HL-60 (cell line): ENCODE results near the gene ZDHHC4.
"Not testable (repeated sequence)": the region's sequence is repeated elsewhere in the genome, so short reads cannot be mapped to it uniquely, and the experiment has no call there.

Source experiments
- DNase-seq, 2 experiments: peaks; one replicate each; pipeline ENCODE4 v3.0.0-alpha.2; 2010 to 2020; ENCODE audit warnings: low read depth in 1 of 2, low spot score in 1 of 2
- H3K27ac ChIP-seq: fragments of 250-450 bp; sonication (Bioruptor Pico); replicated peaks from 2 replicates; pipeline ENCODE4 v1.5.1; 2020; ENCODE audit warnings: mild to moderate bottlenecking, moderate library complexity
- H3K27me3 ChIP-seq: fragments of 250-450 bp; sonication (Bioruptor Pico); 2 replicates; pipeline ENCODE4 v1.5.1; 2021; ENCODE audit warnings: mild to moderate bottlenecking, moderate library complexity; ENCODE audit not compliant: insufficient read depth, poor library complexity, severe bottlenecking
- H3K4me3 ChIP-seq: replicated peaks from 2 replicates; pipeline ENCODE4 v1.5.1; 2011; ENCODE audit warnings: mild to moderate bottlenecking, control low read depth, low read length; ENCODE audit not compliant: insufficient read depth
- GABPA ChIP-seq: IDR thresholded peaks from 2 replicates; pipeline ENCODE4 v1.6.1; 2012; ENCODE audit warnings: low read depth
- POLR2AphosphoS5 ChIP-seq: IDR thresholded peaks from 2 replicates; pipeline ENCODE4 v1.6.1; 2012; ENCODE audit warnings: low read depth
- SPI1 ChIP-seq: IDR thresholded peaks from 2 replicates; pipeline ENCODE4 v1.6.1; 2012; ENCODE audit warnings: low read depth, mild to moderate bottlenecking, borderline replicate concordance
- TF ChIP-seq, protein P1 (sequence below): IDR thresholded peaks from 2 replicates; pipeline ENCODE4 v1.6.1; 2012; ENCODE audit warnings: low read depth; ENCODE audit not compliant: insufficient replicate concordance
- TF ChIP-seq, protein P2 (sequence below): IDR thresholded peaks from one replicate; pipeline ENCODE4 v1.5.1; 2011; ENCODE audit warnings: low read length, control low read depth, inconsistent platforms; ENCODE audit not compliant: insufficient read depth

Gene ZDHHC4

DNA sequence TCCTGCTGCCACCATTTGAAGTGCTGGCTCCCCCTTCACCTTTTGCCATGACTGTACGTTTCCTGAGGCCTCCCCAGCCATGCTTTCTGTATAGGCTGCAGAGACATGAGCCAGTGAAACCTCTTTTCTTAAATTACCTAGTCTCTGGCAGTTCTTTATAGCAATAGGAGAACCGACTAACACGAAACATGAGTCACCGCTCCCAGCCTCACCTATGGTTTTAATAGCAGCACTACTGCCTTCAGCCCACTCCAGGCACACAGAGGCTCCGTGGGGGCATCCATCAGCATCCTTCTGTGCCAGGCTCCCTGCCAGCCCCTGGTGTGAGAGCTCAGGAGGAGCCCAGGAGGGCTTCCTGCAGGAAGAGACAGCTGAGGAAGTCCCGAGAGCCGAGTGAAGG is 54.4 kb downstream of the ZDHHC4 start:
- DNase-seq: no peak

DNA sequence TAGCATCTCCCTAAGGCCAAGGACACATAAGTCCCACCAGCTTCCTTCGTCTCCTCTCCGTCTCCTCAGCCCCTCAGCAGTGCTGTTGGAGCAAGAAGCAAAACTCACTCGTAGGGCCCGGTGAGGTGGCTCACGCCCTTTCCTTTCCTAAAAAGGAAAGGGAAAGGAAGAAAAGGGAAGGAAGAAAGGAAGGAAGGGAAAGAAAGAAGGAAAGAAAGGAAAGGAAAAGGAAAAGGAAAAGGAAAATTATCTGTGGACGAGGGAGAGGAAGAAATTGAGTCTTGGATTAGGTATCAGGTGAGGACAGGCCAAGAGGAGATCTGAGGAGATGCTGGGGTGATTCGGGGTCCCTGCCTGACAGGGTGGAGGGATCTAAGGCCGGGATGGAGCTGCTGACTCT is 56.8 kb downstream of the ZDHHC4 start:
- Histone ChIP-seq H3K27ac (no peak overlapping the region), H3K27me3 (no peaks in the 10 kb centered on the region), H3K4me3 (no peak overlapping the region)
- DNase-seq: no peak
- TF ChIP-seq, protein P1, sequence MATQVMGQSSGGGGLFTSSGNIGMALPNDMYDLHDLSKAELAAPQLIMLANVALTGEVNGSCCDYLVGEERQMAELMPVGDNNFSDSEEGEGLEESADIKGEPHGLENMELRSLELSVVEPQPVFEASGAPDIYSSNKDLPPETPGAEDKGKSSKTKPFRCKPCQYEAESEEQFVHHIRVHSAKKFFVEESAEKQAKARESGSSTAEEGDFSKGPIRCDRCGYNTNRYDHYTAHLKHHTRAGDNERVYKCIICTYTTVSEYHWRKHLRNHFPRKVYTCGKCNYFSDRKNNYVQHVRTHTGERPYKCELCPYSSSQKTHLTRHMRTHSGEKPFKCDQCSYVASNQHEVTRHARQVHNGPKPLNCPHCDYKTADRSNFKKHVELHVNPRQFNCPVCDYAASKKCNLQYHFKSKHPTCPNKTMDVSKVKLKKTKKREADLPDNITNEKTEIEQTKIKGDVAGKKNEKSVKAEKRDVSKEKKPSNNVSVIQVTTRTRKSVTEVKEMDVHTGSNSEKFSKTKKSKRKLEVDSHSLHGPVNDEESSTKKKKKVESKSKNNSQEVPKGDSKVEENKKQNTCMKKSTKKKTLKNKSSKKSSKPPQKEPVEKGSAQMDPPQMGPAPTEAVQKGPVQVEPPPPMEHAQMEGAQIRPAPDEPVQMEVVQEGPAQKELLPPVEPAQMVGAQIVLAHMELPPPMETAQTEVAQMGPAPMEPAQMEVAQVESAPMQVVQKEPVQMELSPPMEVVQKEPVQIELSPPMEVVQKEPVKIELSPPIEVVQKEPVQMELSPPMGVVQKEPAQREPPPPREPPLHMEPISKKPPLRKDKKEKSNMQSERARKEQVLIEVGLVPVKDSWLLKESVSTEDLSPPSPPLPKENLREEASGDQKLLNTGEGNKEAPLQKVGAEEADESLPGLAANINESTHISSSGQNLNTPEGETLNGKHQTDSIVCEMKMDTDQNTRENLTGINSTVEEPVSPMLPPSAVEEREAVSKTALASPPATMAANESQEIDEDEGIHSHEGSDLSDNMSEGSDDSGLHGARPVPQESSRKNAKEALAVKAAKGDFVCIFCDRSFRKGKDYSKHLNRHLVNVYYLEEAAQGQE: no peak
- TF ChIP-seq, protein P2, sequence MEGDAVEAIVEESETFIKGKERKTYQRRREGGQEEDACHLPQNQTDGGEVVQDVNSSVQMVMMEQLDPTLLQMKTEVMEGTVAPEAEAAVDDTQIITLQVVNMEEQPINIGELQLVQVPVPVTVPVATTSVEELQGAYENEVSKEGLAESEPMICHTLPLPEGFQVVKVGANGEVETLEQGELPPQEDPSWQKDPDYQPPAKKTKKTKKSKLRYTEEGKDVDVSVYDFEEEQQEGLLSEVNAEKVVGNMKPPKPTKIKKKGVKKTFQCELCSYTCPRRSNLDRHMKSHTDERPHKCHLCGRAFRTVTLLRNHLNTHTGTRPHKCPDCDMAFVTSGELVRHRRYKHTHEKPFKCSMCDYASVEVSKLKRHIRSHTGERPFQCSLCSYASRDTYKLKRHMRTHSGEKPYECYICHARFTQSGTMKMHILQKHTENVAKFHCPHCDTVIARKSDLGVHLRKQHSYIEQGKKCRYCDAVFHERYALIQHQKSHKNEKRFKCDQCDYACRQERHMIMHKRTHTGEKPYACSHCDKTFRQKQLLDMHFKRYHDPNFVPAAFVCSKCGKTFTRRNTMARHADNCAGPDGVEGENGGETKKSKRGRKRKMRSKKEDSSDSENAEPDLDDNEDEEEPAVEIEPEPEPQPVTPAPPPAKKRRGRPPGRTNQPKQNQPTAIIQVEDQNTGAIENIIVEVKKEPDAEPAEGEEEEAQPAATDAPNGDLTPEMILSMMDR: no peak

More for the DNA sequence above, 54.4 kb downstream of the ZDHHC4 start:
- Histone ChIP-seq H3K27me3 (no peaks in the 10 kb centered on the region), H3K4me3 (no peak overlapping the region), H3K27ac (no peak overlapping the region)
- TF ChIP-seq POLR2AphosphoS5: no peak
- TF ChIP-seq GABPA: no peak
- TF ChIP-seq, protein P2: no peak
- TF ChIP-seq, protein P1: no peak
- TF ChIP-seq SPI1: no peak

DNA sequence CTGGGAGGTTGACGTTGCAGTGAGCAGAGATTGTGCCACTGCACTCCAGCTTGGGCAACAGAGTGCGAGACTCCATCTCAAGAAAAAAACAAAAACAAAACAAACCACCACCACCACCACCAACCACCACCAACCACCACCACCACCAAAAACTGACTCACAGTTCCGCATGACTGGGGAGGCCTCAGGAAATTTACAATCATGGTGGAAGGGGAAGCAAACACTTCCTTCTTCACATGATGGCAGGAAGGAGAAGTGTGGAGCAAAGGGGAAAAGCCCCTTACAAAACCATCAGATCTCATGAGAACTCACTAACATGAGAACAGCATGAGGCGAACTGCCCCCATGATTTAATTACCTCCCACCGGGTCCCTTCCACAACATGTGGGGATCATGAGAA is 57.7 kb downstream of the ZDHHC4 start:
- TF ChIP-seq POLR2AphosphoS5 (peak; percentile 54; the same call in 1 of the 2 replicates), GABPA (0 out of 2 replicates have a peak, but pooled peaks have one; percentile 35), SPI1 (peak; percentile 91)
- peak; percentile 61 to 90 for DNase-seq
- H3K27ac ChIP-seq: peak overlapping the region; percentile 73
- H3K4me3 ChIP-seq, H3K27me3 ChIP-seq: not testable (repeated sequence)

DNA sequence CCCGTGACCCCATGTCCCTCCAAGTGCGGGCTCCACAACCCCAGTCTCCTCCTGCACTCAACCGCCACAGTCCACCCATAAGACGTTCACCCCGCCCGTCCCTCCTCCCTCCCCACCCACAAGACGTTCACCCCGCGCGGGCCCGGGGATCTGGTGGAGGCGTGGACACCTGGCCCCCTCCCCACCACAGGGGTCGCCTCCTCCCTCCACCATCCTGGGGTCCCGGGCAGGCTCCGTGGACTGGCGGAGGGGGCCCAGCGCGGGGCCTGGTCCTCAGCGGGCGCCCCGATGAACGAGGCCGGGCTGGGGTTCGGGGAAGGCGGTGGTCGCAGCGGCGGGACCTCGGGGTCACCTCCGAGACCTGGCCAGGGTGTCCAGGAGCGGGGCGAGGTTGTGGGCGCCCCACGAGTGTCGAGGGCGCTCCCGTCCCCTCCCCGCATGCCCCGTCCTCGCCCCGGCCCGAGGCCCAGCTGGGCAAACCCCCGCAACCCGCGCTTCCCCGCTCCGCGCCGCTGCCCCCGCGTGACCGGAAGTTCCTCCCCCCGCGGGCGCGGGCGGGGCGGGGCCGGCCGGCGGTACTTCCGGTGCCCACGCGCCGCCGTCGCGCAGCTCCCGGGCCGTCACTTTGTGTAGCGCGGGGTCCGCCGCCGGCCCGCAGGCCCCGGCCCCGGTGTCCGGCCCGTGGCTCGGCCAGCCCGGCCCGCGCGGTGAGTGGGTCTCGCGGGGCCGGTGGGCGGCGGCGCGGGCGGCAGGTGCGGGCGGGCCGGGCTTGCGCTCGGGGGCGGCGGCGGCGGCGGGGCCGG is 59.7 kb downstream of the ZDHHC4 start, which contains the start of gene ZNF316:
ZNF316 (plus strand) TSS at position 578 of the 803 bp plus-strand sequence. CDS start 5,092 bp downstream, outside the sequence.
- no peaks in the 10 kb centered on the region for H3K27me3 ChIP-seq
- peak within 1 kb of the TSS; percentile 77 for H3K27ac ChIP-seq
- DNase-seq: peak; percentile 18 to 41
- TF ChIP-seq POLR2AphosphoS5: peak; percentile 50; the same call in 1 of the 2 replicates
- no peak for TF ChIP-seq SPI1
- TF ChIP-seq, protein P2: no peak
- peak; percentile 82 for TF ChIP-seq GABPA
- peak within 1 kb of the TSS; percentile 78 for H3K4me3 ChIP-seq
